Measurements from ENCODE around the gene USP36.

DNA sequence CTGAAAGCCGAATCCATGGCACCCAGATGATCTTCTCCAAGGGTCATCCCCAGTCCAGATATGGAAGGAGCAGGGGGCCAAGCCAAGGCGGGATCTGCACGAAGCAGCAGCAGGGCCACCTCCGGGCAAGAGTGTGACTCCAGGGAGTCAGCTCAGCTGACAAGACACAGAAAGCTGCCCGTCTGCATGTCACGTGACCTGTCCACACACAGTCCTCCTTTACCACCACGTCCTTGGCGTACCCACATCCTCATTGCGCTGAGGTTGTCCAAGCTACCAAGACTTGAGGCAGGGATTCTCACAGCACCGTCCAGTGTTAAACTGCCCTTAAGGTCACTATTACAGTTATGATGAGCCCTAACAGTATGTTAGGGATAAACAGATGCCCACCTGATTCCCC, 47.2 kb downstream of the USP36 start:
- TF ChIP-seq, protein P1, sequence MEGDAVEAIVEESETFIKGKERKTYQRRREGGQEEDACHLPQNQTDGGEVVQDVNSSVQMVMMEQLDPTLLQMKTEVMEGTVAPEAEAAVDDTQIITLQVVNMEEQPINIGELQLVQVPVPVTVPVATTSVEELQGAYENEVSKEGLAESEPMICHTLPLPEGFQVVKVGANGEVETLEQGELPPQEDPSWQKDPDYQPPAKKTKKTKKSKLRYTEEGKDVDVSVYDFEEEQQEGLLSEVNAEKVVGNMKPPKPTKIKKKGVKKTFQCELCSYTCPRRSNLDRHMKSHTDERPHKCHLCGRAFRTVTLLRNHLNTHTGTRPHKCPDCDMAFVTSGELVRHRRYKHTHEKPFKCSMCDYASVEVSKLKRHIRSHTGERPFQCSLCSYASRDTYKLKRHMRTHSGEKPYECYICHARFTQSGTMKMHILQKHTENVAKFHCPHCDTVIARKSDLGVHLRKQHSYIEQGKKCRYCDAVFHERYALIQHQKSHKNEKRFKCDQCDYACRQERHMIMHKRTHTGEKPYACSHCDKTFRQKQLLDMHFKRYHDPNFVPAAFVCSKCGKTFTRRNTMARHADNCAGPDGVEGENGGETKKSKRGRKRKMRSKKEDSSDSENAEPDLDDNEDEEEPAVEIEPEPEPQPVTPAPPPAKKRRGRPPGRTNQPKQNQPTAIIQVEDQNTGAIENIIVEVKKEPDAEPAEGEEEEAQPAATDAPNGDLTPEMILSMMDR (optimal IDR thresholded peaks at IDR 0.05 in 1 of 3, IDR thresholded peaks at IDR 0.05 in 1 of 3, conservative IDR thresholded peaks at IDR 0.05 in 1 of 3; ENCODE audit: extremely low read depth in 1 of 3, insufficient read depth in 2 of 3, low read length in 3 of 3): no peak
- TF ChIP-seq EZH2 (IDR thresholded peaks at IDR 0.05; ENCODE audit: low read length): no peak
